WTC11 (cell line): ENCODE measurements around the gene TTC28.
"Not testable (repeated sequence)": the region's sequence is repeated elsewhere in the genome, so short reads cannot be mapped to it uniquely, and the experiment has no call there.

Experiments used
- IRF2 ChIP-seq: sonication (generic); formaldehyde crosslinking; IDR thresholded peaks from 2 replicates; pipeline ENCODE4 v1.8.0; 2022; ENCODE audit warnings: low read depth, missing genetic modification reagents, borderline replicate concordance
- MXD4 ChIP-seq: fragments of 250-450 bp; sonication (Bioruptor Pico); IDR thresholded peaks from 2 replicates; pipeline ENCODE4 v1.8.0; 2021; ENCODE audit warnings: mild to moderate bottlenecking, moderate library complexity, borderline replicate concordance
- NFYB ChIP-seq: sonication (generic); formaldehyde crosslinking; conservative IDR thresholded peaks from 2 replicates; pipeline ENCODE4 v1.8.0; 2022; ENCODE audit warnings: low read depth, missing genetic modification reagents
- RELA ChIP-seq: sonication (generic); formaldehyde crosslinking; IDR thresholded peaks from 2 replicates; pipeline ENCODE4 v1.8.1; 2022; ENCODE audit warnings: missing genetic modification reagents, mild to moderate bottlenecking, borderline replicate concordance
- SMAD4 ChIP-seq: sonication (generic); formaldehyde crosslinking; IDR thresholded peaks from 2 replicates; pipeline ENCODE4 v1.8.0; 2022; ENCODE audit warnings: mild to moderate bottlenecking, missing genetic modification reagents
- SOX15 ChIP-seq: fragments of 250-450 bp; sonication (Bioruptor Pico); IDR thresholded peaks from 2 replicates; pipeline ENCODE4 v1.9.0; 2021; ENCODE audit warnings: mild to moderate bottlenecking
- TCF7 ChIP-seq: sonication (generic); formaldehyde crosslinking; IDR thresholded peaks from 2 replicates; pipeline ENCODE4 v1.8.0; 2022; ENCODE audit warnings: mild to moderate bottlenecking, low read depth, missing genetic modification reagents, moderate library complexity
- TP53 ChIP-seq: sonication (generic); formaldehyde crosslinking; IDR thresholded peaks from 2 replicates; pipeline ENCODE4 v1.8.1; 2023; ENCODE audit warnings: mild to moderate bottlenecking, missing genetic modification reagents
- ZNF263 ChIP-seq: sonication (generic); formaldehyde crosslinking; IDR thresholded peaks from 2 replicates; pipeline ENCODE4 v1.8.1; 2022; ENCODE audit warnings: low read depth, mild to moderate bottlenecking, moderate library complexity, missing genetic modification reagents
- TF ChIP-seq, protein P1 (sequence below): fragments of 200-600 bp; IDR thresholded peaks from 2 replicates; pipeline ENCODE4 v1.8.0; 2022; ENCODE audit warnings: antibody characterized with exemption
- TF ChIP-seq, protein P2 (sequence below): sonication (generic); formaldehyde crosslinking; IDR thresholded peaks from 2 replicates; pipeline ENCODE4 v1.8.0; 2022; ENCODE audit warnings: mild to moderate bottlenecking, missing genetic modification reagents

DNA sequence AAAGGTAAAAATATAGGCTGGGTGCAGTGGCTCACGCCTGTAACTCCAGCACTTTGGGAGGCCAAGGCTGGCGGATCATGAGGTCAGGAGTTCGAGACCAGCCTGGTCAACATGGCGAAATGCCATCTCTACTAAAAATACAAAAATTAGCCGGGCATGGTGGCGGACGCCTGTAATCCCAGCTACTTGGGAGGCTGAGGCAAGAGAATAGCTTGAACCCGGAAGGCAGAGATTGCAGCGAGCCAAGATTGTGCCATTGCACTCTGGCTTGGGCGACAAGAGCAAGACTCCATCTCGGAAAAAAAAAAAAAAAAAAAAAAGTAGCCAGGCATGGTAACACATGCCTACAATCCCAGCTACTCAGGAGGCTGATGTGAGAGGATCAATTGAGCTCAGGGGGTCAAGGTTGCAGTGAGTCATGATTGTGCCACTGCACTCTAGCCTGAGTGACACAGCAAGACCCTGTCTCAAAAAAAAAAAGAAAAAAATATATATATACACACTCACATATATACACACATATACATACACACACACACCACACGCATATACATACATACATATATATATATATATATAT is 112.6 kb downstream of the TTC28 start:
- TF ChIP-seq, protein P1, sequence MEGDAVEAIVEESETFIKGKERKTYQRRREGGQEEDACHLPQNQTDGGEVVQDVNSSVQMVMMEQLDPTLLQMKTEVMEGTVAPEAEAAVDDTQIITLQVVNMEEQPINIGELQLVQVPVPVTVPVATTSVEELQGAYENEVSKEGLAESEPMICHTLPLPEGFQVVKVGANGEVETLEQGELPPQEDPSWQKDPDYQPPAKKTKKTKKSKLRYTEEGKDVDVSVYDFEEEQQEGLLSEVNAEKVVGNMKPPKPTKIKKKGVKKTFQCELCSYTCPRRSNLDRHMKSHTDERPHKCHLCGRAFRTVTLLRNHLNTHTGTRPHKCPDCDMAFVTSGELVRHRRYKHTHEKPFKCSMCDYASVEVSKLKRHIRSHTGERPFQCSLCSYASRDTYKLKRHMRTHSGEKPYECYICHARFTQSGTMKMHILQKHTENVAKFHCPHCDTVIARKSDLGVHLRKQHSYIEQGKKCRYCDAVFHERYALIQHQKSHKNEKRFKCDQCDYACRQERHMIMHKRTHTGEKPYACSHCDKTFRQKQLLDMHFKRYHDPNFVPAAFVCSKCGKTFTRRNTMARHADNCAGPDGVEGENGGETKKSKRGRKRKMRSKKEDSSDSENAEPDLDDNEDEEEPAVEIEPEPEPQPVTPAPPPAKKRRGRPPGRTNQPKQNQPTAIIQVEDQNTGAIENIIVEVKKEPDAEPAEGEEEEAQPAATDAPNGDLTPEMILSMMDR, result not testable (repeated sequence)
- not testable (repeated sequence) for TF ChIP-seq IRF2 (CRISPR knock-in tag); RELA; TCF7 (CRISPR knock-in tag); ZNF263; SMAD4 (CRISPR knock-in tag); SOX15 (CRISPR knock-in tag); MXD4 (CRISPR knock-in tag); TP53 (CRISPR knock-in tag); NFYB
- TF ChIP-seq, protein P2, sequence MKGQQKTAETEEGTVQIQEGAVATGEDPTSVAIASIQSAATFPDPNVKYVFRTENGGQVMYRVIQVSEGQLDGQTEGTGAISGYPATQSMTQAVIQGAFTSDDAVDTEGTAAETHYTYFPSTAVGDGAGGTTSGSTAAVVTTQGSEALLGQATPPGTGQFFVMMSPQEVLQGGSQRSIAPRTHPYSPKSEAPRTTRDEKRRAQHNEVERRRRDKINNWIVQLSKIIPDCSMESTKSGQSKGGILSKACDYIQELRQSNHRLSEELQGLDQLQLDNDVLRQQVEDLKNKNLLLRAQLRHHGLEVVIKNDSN (CRISPR knock-in tag), result not testable (repeated sequence)
